ENCODE measurements around the gene SLC39A11.
"Not testable (repeated sequence)": the region's sequence is repeated elsewhere in the genome, so short reads cannot be mapped to it uniquely, and the experiment has no call there.

Gene SLC39A11

DNA sequence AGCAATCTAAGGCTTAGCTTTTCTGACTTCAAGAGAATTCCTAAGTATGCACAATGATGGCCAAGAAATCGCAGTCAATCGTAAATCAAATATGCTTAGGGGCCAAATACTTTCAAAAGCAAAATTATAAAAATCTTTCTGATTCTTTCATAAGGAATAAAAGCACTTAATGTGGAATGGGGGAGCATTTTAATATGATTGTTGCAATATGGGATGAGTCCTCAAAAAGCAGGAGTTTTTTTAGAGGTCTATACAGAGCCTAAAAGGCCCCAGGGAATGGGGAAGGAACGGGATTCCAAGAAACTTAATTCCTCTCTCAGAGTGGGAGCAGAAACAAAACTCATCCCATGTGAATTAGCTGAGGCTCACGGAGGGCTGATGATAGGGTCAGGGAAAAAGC lies 14.7 kb upstream of the SLC39A11 start:
- no peak for DNase-seq (ENCODE audit: low read depth in 2 of 2)

DNA sequence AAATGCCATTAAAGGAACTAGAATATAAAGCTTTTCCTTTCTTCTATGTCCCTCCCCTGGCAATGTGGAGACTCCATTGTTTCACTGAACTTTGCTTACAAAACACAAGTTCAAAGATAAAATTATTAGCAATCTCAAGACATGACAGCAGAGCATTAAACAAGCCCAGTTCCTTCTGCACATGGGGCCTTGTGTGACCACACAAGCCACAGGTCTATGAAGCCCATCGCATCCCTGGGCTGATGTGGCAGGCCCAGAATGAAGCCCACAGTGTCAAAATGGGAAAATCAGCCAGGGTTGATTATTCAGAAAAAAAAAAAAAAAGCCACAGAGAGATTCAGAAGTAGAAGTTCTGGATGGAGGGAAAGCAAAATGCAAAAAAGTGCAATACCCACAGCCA lies 12.9 kb upstream of the SLC39A11 start:
- no peak for DNase-seq (ENCODE audit: low read depth in 2 of 2)

DNA sequence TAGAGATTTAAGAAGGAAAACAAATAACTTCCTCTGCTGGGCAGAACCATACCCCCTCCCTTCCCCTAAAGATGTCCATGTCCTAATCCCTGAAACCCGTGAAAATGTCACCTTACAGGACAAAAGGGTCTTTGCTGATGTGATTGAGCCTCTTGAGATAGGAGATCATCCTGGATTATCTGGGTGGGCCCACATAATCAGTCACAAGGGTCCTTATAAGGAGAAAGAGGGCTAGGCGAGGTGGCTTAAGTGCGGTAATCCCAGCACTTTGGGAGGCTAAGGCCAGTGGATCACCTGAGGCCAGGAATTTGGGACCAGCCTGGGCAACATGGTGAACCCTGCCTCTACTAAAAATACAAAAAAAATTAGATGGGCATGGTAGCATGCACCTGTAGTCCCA lies 12.0 kb upstream of the SLC39A11 start:
- no peak for DNase-seq (ENCODE audit: low read depth in 2 of 2)

DNA sequence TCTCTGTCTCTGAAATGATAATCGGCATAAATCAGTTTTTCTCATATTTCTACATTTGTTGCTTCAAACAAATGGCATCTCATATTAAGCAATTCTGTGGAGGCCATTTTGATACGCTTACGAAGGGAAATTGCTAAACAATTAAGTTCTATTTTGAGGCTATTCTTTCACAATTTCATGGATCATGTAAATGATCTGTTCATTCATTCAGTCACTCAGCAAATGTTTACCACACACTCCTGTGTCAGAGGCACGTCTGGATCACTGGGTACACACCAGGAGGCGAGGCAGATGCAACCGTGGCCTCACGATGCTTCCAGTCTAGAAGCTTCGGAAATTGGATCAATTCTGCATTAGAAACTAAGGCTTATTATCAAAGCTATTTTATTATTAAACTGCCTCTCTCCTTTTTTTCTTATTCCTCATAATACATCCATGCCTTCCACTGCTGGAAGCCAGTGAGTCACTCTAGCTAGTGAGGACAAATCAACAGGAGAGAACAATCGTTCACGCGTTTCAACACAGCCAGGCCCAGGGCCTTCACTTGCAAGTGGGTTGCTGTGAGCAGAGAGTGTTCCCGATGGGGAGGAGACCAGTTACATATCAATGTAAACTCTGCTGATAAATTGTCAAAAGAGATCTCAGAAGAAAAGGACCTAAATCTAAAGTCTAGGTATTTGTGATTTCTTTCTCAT lies 11.3 kb upstream of the SLC39A11 start:
- DNase-seq (ENCODE audit: low read depth in 2 of 2): no peak

DNA sequence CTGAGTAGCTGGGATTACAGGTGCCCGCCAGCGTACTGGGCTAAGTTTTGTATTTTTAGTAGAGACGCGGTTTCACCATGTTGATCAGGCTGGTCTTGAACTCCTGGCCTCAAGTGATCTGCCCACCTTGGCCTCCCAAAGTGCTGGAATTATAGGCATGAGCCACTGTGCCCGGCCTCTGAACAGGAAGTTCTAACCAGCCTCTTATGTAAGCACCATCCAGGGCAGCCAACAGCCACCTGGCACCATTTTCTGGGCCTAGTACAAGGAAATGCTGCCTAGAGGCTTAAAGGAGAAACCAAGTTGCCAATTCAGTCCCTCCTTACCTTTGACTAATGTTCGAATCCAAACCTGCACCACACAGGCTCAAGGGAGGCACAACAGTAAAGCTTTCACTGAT lies 8.5 kb upstream of the SLC39A11 start:
- DNase-seq (ENCODE audit: low read depth in 2 of 2): no peak

DNA sequence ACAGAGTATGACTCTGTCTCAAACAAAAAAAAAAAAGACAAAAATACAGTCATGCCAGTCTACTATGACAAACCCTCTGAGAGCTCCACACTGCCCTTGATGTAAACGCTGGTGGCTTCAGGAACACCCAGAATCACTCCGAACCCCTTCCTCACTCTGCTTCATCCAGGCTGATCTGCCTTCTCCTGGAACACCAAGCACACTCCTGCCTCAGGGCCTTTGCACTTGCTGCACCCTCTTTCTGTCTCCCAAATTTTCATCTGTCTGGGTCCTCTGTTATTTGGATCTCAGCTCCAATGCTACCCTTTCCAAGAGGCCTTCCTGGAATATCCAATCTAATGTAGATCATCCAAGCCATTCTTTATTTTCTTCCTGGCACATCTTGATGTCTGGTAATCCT lies 7.9 kb upstream of the SLC39A11 start:
- no peak for DNase-seq (ENCODE audit: low read depth in 2 of 2)

DNA sequence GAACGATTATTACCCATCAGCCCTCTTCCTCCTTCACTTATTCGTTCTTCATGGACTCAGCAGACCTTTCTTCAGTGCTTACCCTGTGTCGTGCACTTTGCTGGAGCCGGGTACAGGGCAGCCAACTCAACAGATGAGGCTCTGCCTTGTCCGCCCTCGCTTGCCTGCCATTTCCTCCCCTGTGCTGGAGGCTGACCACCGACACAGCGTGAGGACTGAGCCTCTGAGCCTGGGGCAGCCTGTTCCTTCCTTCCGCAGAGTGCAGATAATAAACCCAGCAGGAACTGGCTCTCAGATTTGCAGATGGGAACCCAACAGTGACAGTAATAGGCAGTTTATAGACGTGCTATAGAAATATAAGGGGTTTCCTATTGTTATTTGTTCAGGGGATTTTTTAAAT lies 7.0 kb upstream of the SLC39A11 start:
- DNase-seq (ENCODE audit: low read depth in 2 of 2): no peak

DNA sequence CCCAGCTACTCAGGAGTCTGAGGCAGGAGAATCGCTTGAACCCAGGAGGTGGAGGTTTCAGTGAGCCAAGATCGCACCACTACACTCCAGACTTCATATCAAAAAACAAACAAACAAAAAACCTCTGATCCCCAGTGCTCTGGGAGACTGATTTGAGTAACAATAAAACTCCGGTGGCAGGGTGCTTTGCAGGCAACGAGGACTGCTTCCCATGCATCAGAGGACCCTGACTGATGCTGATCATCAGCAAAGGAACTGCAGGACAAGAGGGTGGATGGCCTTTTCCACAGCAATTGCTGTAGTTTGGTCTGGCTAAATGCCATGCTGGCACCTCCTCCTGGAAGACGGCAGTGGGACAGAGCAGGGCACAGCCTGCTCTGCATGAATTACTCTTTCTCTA lies 6.4 kb upstream of the SLC39A11 start:
- no peak for DNase-seq (ENCODE audit: low read depth in 2 of 2)

DNA sequence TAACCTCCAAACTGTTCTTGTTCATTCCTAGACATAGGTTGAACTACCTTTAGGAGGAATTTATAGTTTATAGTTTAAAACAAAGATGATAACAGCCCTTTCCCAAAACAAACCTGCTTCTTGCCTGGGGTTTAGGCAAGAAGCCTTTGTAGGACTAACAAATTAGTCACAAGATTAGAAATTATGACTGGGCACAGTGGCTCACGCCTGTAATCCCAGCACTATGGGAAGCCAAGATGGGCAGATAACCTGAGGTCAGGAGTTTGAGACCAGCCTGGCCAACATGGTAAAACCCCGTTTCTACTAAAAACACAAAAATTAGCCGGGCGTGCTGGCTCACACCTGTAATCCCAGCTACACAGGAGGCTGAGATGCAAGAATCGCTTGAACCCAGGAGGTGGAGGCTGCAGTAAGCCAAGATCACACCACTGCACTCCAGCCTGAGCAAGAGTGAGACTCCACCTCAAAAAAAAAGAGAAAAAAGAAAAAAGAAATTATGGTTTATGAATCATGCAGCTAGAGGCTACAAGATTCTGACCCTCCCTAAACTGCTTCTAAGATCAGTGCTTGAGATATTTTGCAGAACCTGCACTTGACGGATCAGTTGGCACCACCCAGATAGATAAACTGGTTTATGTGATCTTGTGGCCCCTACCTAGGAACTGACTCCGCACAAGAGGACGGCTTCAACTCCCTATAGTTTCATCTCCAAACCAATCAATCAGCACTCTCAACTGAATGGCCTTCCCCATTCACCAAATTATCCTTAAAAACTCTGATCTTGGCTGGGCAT lies 5.7 kb upstream of the SLC39A11 start:
- DNase-seq (ENCODE audit: low read depth in 2 of 2): not testable (repeated sequence)

DNA sequence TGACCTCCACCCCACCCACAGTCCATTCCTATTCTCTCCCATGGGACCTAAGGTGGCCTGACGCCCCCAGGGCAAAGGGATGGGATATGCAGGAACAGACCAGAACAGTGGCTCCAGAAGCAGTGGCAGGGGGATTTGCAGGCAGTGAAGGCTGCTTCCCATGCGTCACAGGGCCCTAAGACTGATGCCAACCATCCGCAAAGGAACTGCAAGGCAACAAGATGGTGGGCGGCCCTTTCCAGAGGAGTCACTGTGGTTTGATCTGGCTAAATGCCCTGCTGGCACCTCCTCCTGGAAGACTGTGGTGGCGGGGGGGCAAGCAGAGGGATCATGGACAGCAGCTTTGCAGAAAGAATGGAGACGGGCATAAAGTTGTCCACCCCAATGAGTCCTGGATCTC lies 4.4 kb upstream of the SLC39A11 start:
- DNase-seq (ENCODE audit: low read depth in 2 of 2): no peak

DNA sequence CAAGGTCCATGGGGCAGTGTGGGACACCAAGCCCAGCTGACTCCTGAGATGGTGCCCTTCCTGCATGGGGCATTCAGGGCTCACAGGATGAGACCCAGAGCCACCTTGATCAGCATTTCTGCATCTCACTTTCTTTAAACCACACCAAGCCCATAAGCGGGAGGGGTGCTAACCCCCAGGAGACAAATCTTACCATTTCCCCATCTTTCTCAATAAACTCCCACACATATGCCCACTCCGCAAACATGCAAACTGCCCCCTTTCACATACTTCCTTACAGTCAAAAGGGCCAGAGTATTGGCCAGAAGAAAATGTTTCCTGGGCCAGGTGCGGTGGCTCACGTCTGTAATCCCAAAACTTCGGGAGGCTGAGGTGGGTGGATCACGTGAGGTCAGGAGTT lies 3.7 kb upstream of the SLC39A11 start:
- no peak for DNase-seq (ENCODE audit: low read depth in 2 of 2)

DNA sequence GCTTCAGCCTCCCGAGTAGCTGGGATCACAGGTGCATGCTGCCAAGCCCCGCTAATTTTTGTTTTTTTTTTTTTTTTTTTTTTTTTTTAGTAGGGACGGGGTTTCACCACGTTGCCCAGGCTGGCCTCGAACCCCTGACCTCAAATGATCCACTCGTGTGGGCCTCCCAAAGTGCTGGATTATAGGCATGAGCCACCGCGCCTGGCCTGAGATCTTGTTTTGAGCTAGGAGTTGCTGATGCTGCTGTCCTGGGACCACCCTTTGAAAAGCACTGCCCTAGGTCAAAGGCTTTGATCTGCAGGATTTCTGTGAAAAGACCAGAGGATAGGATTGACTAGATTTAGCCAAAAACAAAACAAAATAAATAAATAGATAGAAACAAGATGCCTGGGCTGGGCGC lies 798 bp upstream of the SLC39A11 start:
- no peak for DNase-seq (ENCODE audit: low read depth in 2 of 2)

DNA sequence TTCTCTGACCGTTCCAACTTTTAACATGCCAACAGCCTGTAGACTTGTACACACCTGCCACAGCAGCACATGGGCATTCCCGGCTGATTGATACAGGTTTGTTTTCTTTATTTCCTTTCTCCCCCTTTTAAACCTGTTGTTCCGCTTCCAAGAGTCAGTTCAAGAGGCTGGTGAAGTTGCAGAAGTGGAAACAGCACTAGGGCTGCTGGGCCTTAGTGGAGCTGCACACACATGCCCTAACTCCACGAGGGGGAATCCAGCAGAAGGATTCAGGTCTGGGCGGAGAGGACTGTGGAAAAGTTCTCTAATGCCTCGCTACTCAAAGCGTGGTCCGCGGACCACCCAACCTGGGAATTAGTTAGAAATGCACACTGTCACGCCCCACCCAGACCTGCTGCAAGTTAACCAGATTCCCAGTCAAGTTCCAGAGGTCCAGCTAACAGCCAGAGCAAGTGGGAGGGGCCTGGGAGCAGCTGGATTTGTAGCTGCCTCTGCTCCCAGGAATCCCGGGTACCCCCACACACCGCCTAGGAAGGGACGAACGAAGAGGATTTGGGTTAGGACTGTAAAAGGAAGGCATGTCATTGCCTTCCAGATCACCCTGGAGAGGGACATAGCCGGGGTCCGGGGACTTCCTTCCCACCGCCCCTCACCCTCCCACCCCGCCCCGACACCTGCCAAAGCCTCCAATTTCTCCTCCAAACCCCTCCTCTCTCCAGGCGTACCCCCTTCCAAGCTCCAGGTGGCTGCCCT lies 542 bp downstream of the SLC39A11 start:
- no peak for DNase-seq (ENCODE audit: low read depth in 2 of 2)

DNA sequence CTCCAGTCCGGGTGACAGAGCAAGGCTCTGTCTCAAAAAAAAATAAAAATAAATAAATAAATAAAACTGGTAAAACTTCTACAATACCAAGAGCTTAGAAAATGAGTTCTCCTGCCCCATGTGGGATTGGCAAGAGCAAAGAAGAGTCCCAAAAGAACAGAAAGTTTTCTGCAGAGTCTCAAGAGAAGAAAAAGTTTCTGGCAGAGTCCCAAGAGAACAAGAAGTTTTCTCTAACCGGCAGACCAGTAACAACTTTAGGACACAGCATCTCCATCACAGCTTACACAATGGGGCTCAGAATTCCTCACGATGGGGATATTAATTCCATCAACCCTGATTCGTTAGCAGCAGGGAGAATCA lies 1.1 kb downstream of the SLC39A11 start:
- DNase-seq (ENCODE audit: low read depth in 2 of 2): no peak

DNA sequence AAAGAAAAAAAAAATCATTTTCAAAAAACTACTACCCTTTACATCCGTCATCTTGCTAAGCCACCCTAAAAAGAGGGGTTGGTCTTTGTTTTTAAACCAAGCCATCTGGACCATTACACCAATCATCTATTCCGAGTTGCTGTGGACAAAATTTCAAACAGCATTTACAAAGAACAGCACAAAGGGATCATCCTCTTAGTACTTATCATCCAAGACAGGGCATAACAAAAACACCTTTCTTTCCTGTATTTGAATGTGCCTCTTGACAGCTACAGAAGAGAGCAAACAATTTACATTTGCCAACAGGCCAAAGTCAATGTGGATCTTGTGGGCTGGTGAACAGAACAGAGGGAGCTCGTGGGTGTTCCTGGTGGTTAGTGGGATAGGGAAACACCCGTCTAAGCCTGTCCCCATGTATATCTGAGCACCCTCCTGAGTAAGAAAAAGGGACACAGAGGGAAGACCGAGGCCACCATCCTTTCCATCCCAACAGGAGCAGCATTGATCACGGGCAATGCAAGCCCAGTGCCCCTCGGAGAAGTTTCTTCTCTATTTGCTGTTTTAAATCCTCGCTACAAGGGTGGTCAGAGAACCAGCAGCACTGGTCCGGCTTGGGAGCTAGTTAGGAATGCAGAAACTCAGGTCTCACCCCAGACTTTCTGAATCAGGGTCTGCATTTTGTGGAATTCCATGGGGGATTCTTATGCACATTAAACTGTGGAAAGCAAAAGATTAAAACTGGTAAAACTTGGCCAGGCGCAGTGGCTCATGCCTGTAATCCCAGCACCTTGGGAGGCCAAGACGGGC lies 1.9 kb downstream of the SLC39A11 start:
- DNase-seq (ENCODE audit: low read depth in 2 of 2): no peak

DNA sequence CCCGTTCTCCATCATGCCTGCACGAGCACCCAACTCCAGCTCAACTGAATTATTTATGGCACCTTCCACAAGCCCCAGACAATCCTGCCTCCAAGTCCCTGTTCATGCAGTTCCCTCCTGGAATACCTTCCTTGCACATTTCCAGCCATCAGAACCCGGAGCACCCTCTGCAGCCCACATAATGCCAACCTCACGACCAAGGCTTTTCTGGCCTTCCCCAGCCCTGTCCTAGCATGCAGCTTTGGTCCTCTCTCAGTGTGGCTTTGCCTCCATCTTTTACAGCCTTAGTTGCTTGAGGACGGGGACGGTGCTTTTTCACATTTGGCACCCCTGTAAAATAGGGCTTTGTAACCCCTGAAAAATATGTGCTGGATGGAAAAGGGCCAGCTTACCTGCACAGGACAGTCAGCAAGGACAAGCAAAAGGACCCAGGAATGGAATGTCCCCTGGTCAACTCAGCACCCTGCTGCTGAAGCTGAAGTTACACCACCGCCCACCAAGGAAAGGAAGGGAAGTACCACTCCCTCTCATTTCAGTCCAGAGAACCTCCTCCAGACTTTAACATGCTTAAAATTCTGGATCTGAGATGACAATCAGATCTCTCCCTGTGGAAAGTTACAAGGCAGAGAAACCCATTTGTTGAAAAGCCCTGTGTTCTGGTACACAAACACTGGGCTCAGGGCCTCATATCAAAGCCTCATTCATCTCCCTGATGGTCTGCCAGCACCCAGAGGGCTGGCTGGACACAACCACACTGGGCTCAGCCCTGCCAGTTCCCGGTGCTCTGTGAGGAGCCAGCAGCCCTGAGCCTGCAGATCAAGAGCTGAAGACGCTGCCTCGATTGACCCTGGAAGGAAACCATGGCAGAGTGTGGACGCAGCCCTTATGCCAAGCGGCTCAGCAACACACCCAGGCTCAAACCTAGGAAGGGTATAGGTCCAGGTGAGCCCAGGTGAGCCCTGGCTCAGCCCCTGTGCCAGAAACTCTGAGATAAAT lies 2.9 kb downstream of the SLC39A11 start:
- no peak for DNase-seq (ENCODE audit: low read depth in 2 of 2)

DNA sequence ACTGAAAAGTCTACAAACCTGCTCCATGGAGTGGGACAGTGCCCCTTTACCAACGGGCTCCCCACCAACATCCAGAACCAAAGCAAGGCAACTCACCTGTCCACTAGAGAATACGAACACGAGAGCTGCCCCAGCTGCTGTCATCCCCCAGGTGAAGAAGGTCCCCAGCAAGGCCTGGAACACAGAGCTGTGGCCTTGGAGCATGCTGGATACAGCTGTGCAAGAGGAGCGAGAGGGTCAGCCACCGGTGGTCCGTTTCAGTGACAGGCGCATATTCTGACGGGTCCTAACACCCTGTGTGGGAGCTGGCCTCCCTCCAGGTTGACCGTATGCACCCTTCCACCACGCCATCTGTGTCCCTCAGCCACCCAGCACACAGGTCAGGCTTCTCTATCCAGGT lies 3.9 kb downstream of the SLC39A11 start:
- DNase-seq (ENCODE audit: low read depth in 2 of 2): no peak

DNA sequence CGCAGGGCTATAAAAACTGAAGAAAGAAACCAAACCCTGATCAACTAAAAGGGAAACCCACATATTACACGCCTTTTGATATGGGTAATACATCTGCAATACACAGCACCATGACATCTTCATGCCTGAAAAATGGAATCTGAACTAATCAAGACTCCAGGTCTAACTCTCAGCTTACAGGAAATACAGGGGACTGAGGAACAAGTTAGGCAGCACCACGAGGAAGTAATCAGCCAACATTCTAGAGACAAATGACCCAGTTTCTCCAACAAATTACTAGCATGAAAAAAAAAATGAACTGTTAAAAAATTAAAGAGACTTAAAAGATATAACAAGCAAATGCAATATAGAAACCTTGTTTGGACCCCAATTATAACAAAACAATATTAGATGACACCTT lies 9.1 kb downstream of the SLC39A11 start:
- DNase-seq (ENCODE audit: low read depth in 2 of 2): no peak

DNA sequence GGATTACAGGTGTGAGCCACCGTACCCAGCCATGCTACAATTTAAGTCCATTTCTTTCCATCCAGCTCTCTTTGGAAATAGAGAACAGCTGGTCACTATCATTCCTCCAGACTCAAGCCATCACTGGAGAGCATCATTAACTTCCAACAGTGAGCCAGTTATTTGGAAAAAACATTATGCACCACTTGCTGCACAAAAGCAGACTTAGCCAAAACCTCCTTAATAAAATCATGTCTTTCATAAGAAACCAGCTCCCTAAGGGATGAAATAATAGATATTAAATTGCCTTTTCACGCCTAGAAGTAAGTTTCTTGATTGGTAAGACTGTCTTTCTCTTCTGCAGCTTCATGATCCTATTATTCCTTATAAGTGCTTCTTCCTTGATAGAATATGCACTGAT lies 17.9 kb downstream of the SLC39A11 start:
- DNase-seq (ENCODE audit: low read depth in 2 of 2): no peak

DNA sequence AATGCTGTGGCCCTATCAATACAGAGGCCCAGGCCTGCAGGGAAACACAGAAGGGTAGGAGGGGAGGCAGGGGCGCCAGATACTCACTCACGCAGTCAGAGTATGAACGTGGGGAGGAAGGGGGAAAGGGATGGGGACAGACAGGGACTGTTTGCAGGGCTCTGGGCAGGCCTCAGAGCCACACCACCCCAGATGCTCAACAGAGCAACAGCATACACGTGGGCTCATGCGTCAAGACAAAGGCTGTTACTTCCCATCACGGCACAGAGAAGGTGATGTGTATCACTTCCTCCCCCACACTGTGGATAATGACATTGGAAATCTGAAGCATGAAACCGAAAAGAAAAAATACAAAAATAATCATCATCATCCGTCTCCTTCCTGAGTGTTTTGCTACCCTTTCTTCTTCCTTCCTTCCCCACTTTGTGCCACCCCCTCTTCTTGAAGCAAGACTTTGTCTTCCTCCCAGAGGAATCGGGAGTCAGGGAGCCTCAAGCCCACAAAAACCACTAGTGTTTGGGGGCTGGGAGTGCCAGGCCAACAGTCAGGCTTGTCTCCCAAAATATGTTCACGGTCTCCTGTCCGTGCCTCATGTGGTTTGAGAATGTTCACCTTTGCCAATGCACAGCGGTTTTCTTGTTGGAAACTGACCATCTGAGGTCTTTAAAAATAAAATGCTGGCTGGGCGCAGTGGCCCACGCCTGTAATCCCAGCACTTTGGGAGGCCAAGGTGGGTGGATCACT lies 20.1 kb downstream of the SLC39A11 start:
- no peak for DNase-seq (ENCODE audit: low read depth in 2 of 2)

All from stimulated activated CD8-positive, alpha-beta memory T cell treated with anti-CD3 and anti-CD28 coated beads, Interleukin-2, amount 100 ng/mL, for 48 hours (primary cell).